ENCODE results near the gene MYL5.

The MYL5 gene

DNA sequence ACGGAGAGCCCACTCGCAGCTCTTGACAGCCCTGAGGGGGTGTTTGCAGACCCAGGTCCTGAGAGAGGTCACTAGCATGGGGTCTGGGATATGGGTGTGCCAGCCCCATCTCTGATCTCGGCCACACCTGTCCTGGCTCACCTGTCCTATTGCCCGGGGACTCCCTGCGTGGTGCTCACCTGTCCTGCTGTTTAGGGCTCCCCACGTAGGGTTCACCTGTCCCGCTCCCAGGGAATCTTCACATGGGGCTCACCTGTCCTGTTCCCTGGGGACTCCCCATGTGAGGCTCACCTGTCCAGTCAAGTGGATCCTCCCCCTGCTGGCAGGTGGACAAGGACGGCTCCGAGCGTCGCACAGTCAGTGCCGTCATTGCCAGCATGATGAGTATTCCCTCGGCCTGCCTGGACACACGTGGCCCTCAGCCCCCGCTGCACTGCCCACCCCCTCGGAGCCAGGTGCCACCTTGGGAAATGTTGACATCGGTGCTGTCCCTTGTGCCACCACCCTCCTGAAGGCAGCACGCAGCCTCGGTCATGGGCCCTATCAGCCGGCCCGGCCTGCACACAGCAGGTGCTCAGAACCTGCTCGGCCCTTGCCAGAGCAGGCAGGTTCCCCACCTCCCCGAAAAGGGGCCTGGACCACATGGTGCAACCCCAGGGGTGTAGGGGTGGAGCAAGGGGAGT, 8.3 kb downstream of the MYL5 start:
- no peak for TF ChIP-seq EZH2phosphoT487 (conservative IDR thresholded peaks at IDR 0.05; ENCODE audit: low read length)
- TF ChIP-seq, protein P1, sequence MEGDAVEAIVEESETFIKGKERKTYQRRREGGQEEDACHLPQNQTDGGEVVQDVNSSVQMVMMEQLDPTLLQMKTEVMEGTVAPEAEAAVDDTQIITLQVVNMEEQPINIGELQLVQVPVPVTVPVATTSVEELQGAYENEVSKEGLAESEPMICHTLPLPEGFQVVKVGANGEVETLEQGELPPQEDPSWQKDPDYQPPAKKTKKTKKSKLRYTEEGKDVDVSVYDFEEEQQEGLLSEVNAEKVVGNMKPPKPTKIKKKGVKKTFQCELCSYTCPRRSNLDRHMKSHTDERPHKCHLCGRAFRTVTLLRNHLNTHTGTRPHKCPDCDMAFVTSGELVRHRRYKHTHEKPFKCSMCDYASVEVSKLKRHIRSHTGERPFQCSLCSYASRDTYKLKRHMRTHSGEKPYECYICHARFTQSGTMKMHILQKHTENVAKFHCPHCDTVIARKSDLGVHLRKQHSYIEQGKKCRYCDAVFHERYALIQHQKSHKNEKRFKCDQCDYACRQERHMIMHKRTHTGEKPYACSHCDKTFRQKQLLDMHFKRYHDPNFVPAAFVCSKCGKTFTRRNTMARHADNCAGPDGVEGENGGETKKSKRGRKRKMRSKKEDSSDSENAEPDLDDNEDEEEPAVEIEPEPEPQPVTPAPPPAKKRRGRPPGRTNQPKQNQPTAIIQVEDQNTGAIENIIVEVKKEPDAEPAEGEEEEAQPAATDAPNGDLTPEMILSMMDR (IDR thresholded peaks at IDR 0.05; ENCODE audit: insufficient read depth, low read length, poor library complexity, severe bottlenecking) = no peak
- Histone ChIP-seq H3K79me2 (ENCODE audit: insufficient read depth, low read length) (no peaks in the 10 kb centered on the region), H3K36me3 (ENCODE audit: low read length) (no peaks in the 10 kb centered on the region), H3K9me3 (ENCODE audit: insufficient read depth, low read length) (no peaks in the 10 kb centered on the region), H3K9ac (ENCODE audit: low read length) (no peak overlapping the region), H3K27me3 (ENCODE audit: low read length) (no peaks in the 10 kb centered on the region), H3K9me2 (replicated peaks; ENCODE audit: insufficient read depth, low read length) (no peaks in the 10 kb centered on the region), H3K27ac (ENCODE audit: low read depth, low read length) (no peak overlapping the region), H3K4me3 (ENCODE audit: insufficient read depth, low read length, poor library complexity, severe bottlenecking) (no peak overlapping the region), H3K4me2 (ENCODE audit: low read depth, low read length, poor library complexity, severe bottlenecking) (no peak overlapping the region), H4K20me1 (ENCODE audit: low read depth, low read length) (no peaks in the 10 kb centered on the region), H2AFZ (ENCODE audit: low read depth, low read length, severe bottlenecking) (no peak overlapping the region), H3F3A (ENCODE audit: insufficient read depth) (peaks cover 8% of the 10 kb centered on the region; the same call in 1 of the 2 replicates)

DNA sequence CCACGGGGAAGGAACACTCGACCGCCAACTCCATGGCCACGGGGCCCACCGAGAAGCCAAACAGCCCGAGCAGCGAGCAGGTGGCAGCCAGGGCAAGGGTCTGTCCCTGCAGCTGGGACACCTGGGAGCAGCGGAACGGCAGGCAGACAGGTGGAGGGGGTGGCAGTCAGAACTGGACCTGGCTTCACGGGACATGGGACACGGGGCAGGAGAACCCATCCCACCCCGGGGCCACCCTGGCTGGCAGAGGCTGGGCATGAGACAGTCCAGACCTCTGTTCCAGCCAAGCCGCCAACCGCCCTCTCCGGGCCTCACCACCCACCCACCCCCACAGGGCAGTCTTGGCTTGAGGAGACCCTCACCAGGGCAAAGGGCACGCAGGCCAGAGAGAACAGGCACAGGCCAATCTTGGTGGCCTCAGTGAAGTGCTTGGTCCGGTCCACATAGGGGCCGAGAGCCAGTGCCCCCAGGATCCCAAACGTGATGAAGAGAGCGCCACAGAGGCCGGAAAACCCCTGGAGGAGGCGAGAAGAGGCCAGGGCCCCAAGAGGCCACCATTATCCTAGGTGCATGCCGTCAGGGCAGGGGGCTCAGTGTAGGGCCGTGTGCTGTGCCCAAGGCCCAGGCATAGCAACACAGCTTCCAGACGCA, 9.0 kb downstream of the MYL5 start:
- no peak overlapping the region for H3K4me3 ChIP-seq (ENCODE audit: insufficient read depth, low read length, poor library complexity, severe bottlenecking)
- H3K9me3 ChIP-seq (ENCODE audit: insufficient read depth, low read length) = no peaks in the 10 kb centered on the region
- H3K36me3 ChIP-seq (ENCODE audit: low read length) = no peaks in the 10 kb centered on the region
- H3K9me2 ChIP-seq (replicated peaks; ENCODE audit: insufficient read depth, low read length) = no peaks in the 10 kb centered on the region
- TF ChIP-seq, protein P1 (IDR thresholded peaks at IDR 0.05; ENCODE audit: insufficient read depth, low read length, poor library complexity, severe bottlenecking) = no peak
- TF ChIP-seq EZH2phosphoT487 (conservative IDR thresholded peaks at IDR 0.05; ENCODE audit: low read length) = no peak
- H3F3A ChIP-seq (ENCODE audit: insufficient read depth) = 0 out of 2 replicates have a peak, but pooled peaks cover 2% of the 10 kb centered on the region
- H4K20me1 ChIP-seq (ENCODE audit: low read depth, low read length) = no peaks in the 10 kb centered on the region
- H3K27me3 ChIP-seq (ENCODE audit: low read length) = no peaks in the 10 kb centered on the region
- no peak overlapping the region; the same call in 1 of the 2 replicates for H3K27ac ChIP-seq (ENCODE audit: low read depth, low read length)
- no peak overlapping the region for H3K9ac ChIP-seq (ENCODE audit: low read length)
- no peak overlapping the region for H3K4me2 ChIP-seq (ENCODE audit: low read depth, low read length, poor library complexity, severe bottlenecking)
- no peak overlapping the region for H2AFZ ChIP-seq (ENCODE audit: low read depth, low read length, severe bottlenecking)
- no peaks in the 10 kb centered on the region for H3K79me2 ChIP-seq (ENCODE audit: insufficient read depth, low read length)

DNA sequence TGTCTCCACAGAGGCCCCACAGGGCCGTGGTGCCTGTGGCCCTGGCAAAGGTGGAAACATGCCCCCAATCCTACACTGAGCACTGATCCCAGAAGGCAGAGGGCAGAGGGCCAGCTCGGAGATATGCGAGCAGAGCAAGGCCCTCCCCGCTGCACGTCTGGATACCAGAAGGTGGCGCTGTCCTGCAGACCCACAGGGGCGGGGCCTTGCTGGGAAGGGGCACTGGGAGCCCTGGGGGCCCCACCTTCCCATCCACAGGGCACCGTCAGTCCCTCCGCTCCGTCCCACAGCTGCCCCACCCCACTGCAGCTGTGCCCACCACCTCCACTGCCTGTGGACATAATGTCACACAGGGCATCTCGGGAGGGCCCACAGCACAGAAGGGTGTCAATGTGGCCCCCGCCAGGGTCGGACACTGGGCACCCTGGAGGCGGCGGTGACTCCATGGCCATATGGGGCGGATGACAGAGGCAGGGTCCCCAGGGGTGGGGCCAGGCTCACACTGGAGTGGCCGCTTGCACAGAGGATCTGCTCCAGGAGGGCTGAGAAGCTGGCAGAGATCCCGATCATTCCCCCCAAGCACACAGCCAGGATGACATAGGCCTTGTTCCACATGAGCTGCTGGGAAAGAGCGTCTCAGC, 9.8 kb downstream of the MYL5 start:
- Histone ChIP-seq H3K4me2 (ENCODE audit: low read depth, low read length, poor library complexity, severe bottlenecking) (no peak overlapping the region), H3K9ac (ENCODE audit: low read length) (no peak overlapping the region)

More for the DNA sequence above, 9.8 kb downstream of the MYL5 start:
- TF ChIP-seq EZH2phosphoT487 (conservative IDR thresholded peaks at IDR 0.05; ENCODE audit: low read length) = no peak
- TF ChIP-seq, protein P1 (IDR thresholded peaks at IDR 0.05; ENCODE audit: insufficient read depth, low read length, poor library complexity, severe bottlenecking) = peak; percentile 66
- Histone ChIP-seq H3K9me2 (replicated peaks; ENCODE audit: insufficient read depth, low read length) (no peaks in the 10 kb centered on the region), H2AFZ (ENCODE audit: low read depth, low read length, severe bottlenecking) (no peak overlapping the region), H3F3A (ENCODE audit: insufficient read depth) (no peaks in the 10 kb centered on the region), H3K27ac (ENCODE audit: low read depth, low read length) (no peak overlapping the region), H3K79me2 (ENCODE audit: insufficient read depth, low read length) (no peaks in the 10 kb centered on the region), H4K20me1 (ENCODE audit: low read depth, low read length) (no peaks in the 10 kb centered on the region), H3K36me3 (ENCODE audit: low read length) (no peaks in the 10 kb centered on the region), H3K4me3 (ENCODE audit: insufficient read depth, low read length, poor library complexity, severe bottlenecking) (no peak overlapping the region), H3K27me3 (ENCODE audit: low read length) (no peaks in the 10 kb centered on the region), H3K9me3 (ENCODE audit: insufficient read depth, low read length) (no peaks in the 10 kb centered on the region)
